GM13976 (cell line): ENCODE measurements around the gene COPS8.

Source experiments
- DNase-seq: peaks from one replicate; pipeline ENCODE4 v3.0.0; 2012; ENCODE audit warnings: low spot score
- CTCF ChIP-seq: IDR thresholded peaks from 2 replicates; pipeline ENCODE4 v1.5.1; 2012; ENCODE audit warnings: borderline replicate concordance, mild to moderate bottlenecking; ENCODE audit not compliant: insufficient read depth; ENCODE audit errors: extremely low read depth, missing control alignments, control extremely low read depth
- in situ Hi-C: fragments of 300-500 bp; cut with MboI; formaldehyde crosslinking; loops from one replicate; pipeline ENCODE4 v1.12.0; 2022; ENCODE audit warnings: low sequenced_read_pairs, mixed read lengths, inconsistent platforms; ENCODE audit not compliant: unreplicated experiment

Gene COPS8

GRCh38 chr2:237073552-237073951 lies 12.1 kb upstream of the COPS8 start:
- no peak for DNase-seq
- in situ Hi-C loops, result loop anchor here (10.0 to 25.0 kb wide), 2 partner anchors 561 to 729 kb away; a partner anchor contains a TSS
- TF ChIP-seq CTCF, result no peak

- TF ChIP-seq CTCF, result no peak
- in situ Hi-C loops, result loop anchor here (10.0 to 25.0 kb wide), 2 partner anchors 562 to 730 kb away; a partner anchor contains a TSS
- no peak for DNase-seq
Observed at GRCh38 chr2:237074211-237074993, 11.3 kb upstream of the COPS8 start.

- in situ Hi-C loops, result loop anchor here (10.0 kb wide), 1 partner anchor 731 kb away; no protein-coding TSS in a partner anchor
- DNase-seq, result no peak
- no peak for TF ChIP-seq CTCF
Observed at GRCh38 chr2:237075749-237076599, 9.7 kb upstream of the COPS8 start.

GRCh38 chr2:237081596-237081995 lies 4.1 kb upstream of the COPS8 start:
- DNase-seq, result no peak
- no peak for TF ChIP-seq CTCF
- in situ Hi-C loops, result no loop called here

- no peak for TF ChIP-seq CTCF
- in situ Hi-C loops, result no loop called here
- no peak for DNase-seq
Observed at GRCh38 chr2:237083026-237083425, 2.7 kb upstream of the COPS8 start.

GRCh38 chr2:237084444-237084843 lies 1.2 kb upstream of the COPS8 start:
- in situ Hi-C loops, result no loop called here
- no peak for TF ChIP-seq CTCF
- DNase-seq, result no peak
